WTC11 (cell line): ENCODE data around the gene EIF1AD. TPM values are rescaled to one million over a fixed set of nuclear protein-coding genes. Genes with fewer than 3 reads are reported as not detected.

Experiments used
- ATAC-seq: fragments of 200-7000 bp; cut with Tn5 transposase; 2 replicates; pipeline ENCODE4 v1.10.0; 2021; ENCODE audit warnings: mild to moderate bottlenecking, moderate library complexity
- CTCF ChIA-PET: fragments of 300-600 bp; sonication (Branson Sonifier 250); formaldehyde crosslinking; loops from one replicate; lab custom pipeline; 2021; ENCODE audit warnings: antibody characterized with exemption; lab: Charles Lee
- POLR2A ChIA-PET: fragments of 350-600 bp; sonication (Branson Sonifier 250); formaldehyde crosslinking; loops from one replicate; lab custom pipeline; 2021; ENCODE audit warnings: antibody characterized with exemption; lab: Charles Lee
- DNase-seq: peaks from one replicate; pipeline ENCODE4 v3.0.0; 2021; ENCODE audit warnings: low spot score
- H3K27ac Mint-ChIP-seq: 2 replicates; pipeline ENCODE4 v1.8.0; 2021; ENCODE audit warnings: mixed read lengths
- H3K27me3 Mint-ChIP-seq: 2 replicates; pipeline ENCODE4 v1.8.0; 2021; ENCODE audit warnings: low read depth, mild to moderate bottlenecking, moderate library complexity, mixed read lengths
- H3K36me3 Mint-ChIP-seq: 2 replicates; pipeline ENCODE4 v1.8.0; 2021; ENCODE audit warnings: mixed read lengths
- H3K4me1 Mint-ChIP-seq: 2 replicates; pipeline ENCODE4 v1.8.0; 2022; ENCODE audit warnings: mixed read lengths
- H3K4me3 Mint-ChIP-seq: 2 replicates; pipeline ENCODE4 v1.8.0; 2021; ENCODE audit warnings: mild to moderate bottlenecking, moderate library complexity, mixed read lengths
- H3K9me3 Mint-ChIP-seq: 2 replicates; pipeline ENCODE4 v1.8.0; 2021; ENCODE audit warnings: mixed read lengths
- ARID4B ChIP-seq: sonication (generic); formaldehyde crosslinking; IDR thresholded peaks from 2 replicates; pipeline ENCODE4 v1.8.0; 2023; ENCODE audit warnings: missing genetic modification reagents, mild to moderate bottlenecking, borderline replicate concordance
- ATF2 ChIP-seq: sonication (generic); formaldehyde crosslinking; IDR thresholded peaks from 2 replicates; pipeline ENCODE4 v1.8.1; 2022; ENCODE audit warnings: low read depth, missing genetic modification reagents, borderline replicate concordance
- CREM ChIP-seq: sonication (generic); formaldehyde crosslinking; IDR thresholded peaks from 2 replicates; pipeline ENCODE4 v1.8.1; 2022; ENCODE audit warnings: mild to moderate bottlenecking, missing genetic modification reagents, moderate library complexity
- FOXJ3 ChIP-seq: sonication (generic); formaldehyde crosslinking; IDR thresholded peaks from 2 replicates; pipeline ENCODE4 v1.9.0; 2021; ENCODE audit warnings: missing genetic modification reagents, mild to moderate bottlenecking, borderline replicate concordance
- FOXP1 ChIP-seq: sonication (generic); formaldehyde crosslinking; IDR thresholded peaks from 2 replicates; pipeline ENCODE4 v1.8.0; 2022; ENCODE audit warnings: missing genetic modification reagents, mild to moderate bottlenecking, moderate library complexity, borderline replicate concordance
- GABPB1 ChIP-seq: sonication (generic); formaldehyde crosslinking; IDR thresholded peaks from 2 replicates; pipeline ENCODE4 v1.8.1; 2023; ENCODE audit warnings: mild to moderate bottlenecking, missing genetic modification reagents
- HMGXB4 ChIP-seq: sonication (generic); formaldehyde crosslinking; IDR thresholded peaks from 2 replicates; pipeline ENCODE4 v1.8.1; 2023; ENCODE audit warnings: mild to moderate bottlenecking, moderate library complexity, missing genetic modification reagents
- JAZF1 ChIP-seq: fragments of 250-450 bp; sonication (Bioruptor Pico); IDR thresholded peaks from 2 replicates; pipeline ENCODE4 v1.9.0; 2021; ENCODE audit warnings: moderate library complexity, mild to moderate bottlenecking, inconsistent platforms
- MAX ChIP-seq: sonication (generic); formaldehyde crosslinking; IDR thresholded peaks from 2 replicates; pipeline ENCODE4 v1.8.0; 2022; ENCODE audit warnings: mild to moderate bottlenecking, missing genetic modification reagents
- NFATC4 ChIP-seq: fragments of 250-450 bp; sonication (Bioruptor Pico); IDR thresholded peaks from 2 replicates; pipeline ENCODE4 v1.9.0; 2021; ENCODE audit warnings: mild to moderate bottlenecking
- NR3C1 ChIP-seq: sonication (generic); formaldehyde crosslinking; conservative IDR thresholded peaks from 2 replicates; pipeline ENCODE4 v1.8.1; 2023; ENCODE audit warnings: low read depth, mild to moderate bottlenecking, missing genetic modification reagents
- PREB ChIP-seq: sonication (generic); formaldehyde crosslinking; IDR thresholded peaks from 2 replicates; pipeline ENCODE4 v1.8.1; 2022; ENCODE audit warnings: mild to moderate bottlenecking, missing genetic modification reagents, moderate library complexity, borderline replicate concordance
- PRRX2 ChIP-seq: fragments of 250-450 bp; sonication (Bioruptor Pico); IDR thresholded peaks from 2 replicates; pipeline ENCODE4 v1.8.0; 2021; ENCODE audit warnings: mild to moderate bottlenecking
- SMAD3 ChIP-seq: sonication (generic); formaldehyde crosslinking; IDR thresholded peaks from 2 replicates; pipeline ENCODE4 v1.8.0; 2022; ENCODE audit warnings: missing genetic modification reagents, mild to moderate bottlenecking, borderline replicate concordance
- TCF7 ChIP-seq: sonication (generic); formaldehyde crosslinking; IDR thresholded peaks from 2 replicates; pipeline ENCODE4 v1.8.0; 2022; ENCODE audit warnings: mild to moderate bottlenecking, low read depth, missing genetic modification reagents, moderate library complexity
- TEAD1 ChIP-seq: sonication (generic); formaldehyde crosslinking; IDR thresholded peaks from 2 replicates; pipeline ENCODE4 v1.8.0; 2022; ENCODE audit warnings: mild to moderate bottlenecking, missing genetic modification reagents
- ZBTB43 ChIP-seq: sonication (generic); formaldehyde crosslinking; IDR thresholded peaks from 2 replicates; pipeline ENCODE4 v1.8.1; 2023; ENCODE audit warnings: mild to moderate bottlenecking, missing genetic modification reagents
- ZMAT4 ChIP-seq: fragments of 250-450 bp; sonication (Bioruptor Pico); IDR thresholded peaks from 2 replicates; pipeline ENCODE4 v1.9.0; 2021; ENCODE audit warnings: mild to moderate bottlenecking
- ZNF281 ChIP-seq: sonication (generic); formaldehyde crosslinking; IDR thresholded peaks from 2 replicates; pipeline ENCODE4 v1.8.0; 2023; ENCODE audit warnings: mild to moderate bottlenecking, missing genetic modification reagents
- ZNF423 ChIP-seq: fragments of 250-450 bp; sonication (Bioruptor Pico); IDR thresholded peaks from 2 replicates; pipeline ENCODE4 v2.1.2; 2022; ENCODE audit warnings: mild to moderate bottlenecking, moderate library complexity
- total RNA-seq: library from RNA; stranded (reverse); gene quantifications from 3 replicates; pipeline ENCODE4 v1.2.3, GENCODE V29; 2021

EIF1AD gene
- total RNA-seq, 1 experiment from 2014 or later = 37.6 TPM

GRCh38 chr11:66050581-66051231, 48.7 kb upstream of the EIF1AD start (continued):
- TF ChIP-seq PREB = no peak
- no peak for TF ChIP-seq NFATC4 (CRISPR knock-in tag)
- no peak for TF ChIP-seq JAZF1

- Mint-ChIP-seq H3K4me3 (peak within 1 kb of the TSS; percentile 84), H3K27ac (no peak within 1 kb of the TSS), H3K4me1 (peaks cover 48% of the 10 kb centered on the region), H3K36me3 (peaks cover 22% of the 10 kb centered on the region), H3K27me3 (no peaks in the 10 kb centered on the region), H3K9me3 (no peaks in the 10 kb centered on the region)
- ATAC-seq (peak; percentile 12), DNase-seq (peak; percentile 71)
- ChIA-PET CTCF (interaction anchor here (1.0 to 1.3 kb wide), 3 partner anchors 26 to 164 kb away, joined by 3 to 6 read pairs (median 3); no protein-coding TSS in a partner anchor), POLR2A (no interaction called here)
- TF ChIP-seq HMGXB4 (peak; percentile 68; the same call in 1 of the 2 replicates), ZBTB43 (CRISPR knock-in tag) (peak; percentile 63; the same call in 1 of the 2 replicates), ZNF423 (CRISPR knock-in tag) (no peak), SMAD3 (CRISPR knock-in tag) (no peak), ARID4B (CRISPR knock-in tag) (peak; percentile 53; the same call in 1 of the 2 replicates), MAX (CRISPR knock-in tag) (0 out of 2 replicates have a peak, but pooled peaks have one; percentile 51), FOXJ3 (CRISPR knock-in tag) (no peak), ATF2 (CRISPR knock-in tag) (no peak), TEAD1 (CRISPR knock-in tag) (0 out of 2 replicates have a peak, but pooled peaks have one; percentile 46), TCF7 (CRISPR knock-in tag) (no peak), GABPB1 (CRISPR knock-in tag) (no peak), NR3C1 (no peak), CREM (CRISPR knock-in tag) (no peak), PRRX2 (no peak), ZMAT4 (CRISPR knock-in tag) (no peak), FOXP1 (peak; percentile 64; the same call in 1 of the 2 replicates), ZNF281 (CRISPR knock-in tag) (no peak)
Measured at GRCh38 chr11:66048547-66049323, 46.8 kb upstream of the EIF1AD start, which contains the start of gene GAL3ST3. Gene GAL3ST3 (minus strand): TSS chr11:66049161. CDS start chr11:66045415, 3,746 bp downstream.
